Thymus (tissue), 11 donors: ENCODE results near the gene OTUB2. TPM values are rescaled to one million over a fixed set of nuclear protein-coding genes. Genes with fewer than 3 reads are reported as not detected.

Source experiments
- DNase-seq, 9 donors: peaks; one replicate each; pipeline ENCODE4 v3.0.0-alpha.2; 2013; ENCODE audit warnings: low spot score in 9 of 9, low read depth in 6 of 9, missing footprints in 1 of 9
- H3K27ac ChIP-seq, 2 donors: one replicate each; pipeline ENCODE4 v1.5.1; 2013; ENCODE audit warnings: control low read depth in 1 of 2, low read depth in 1 of 2, low read length in 1 of 2, mild to moderate bottlenecking in 1 of 2, moderate library complexity in 1 of 2
- H3K27me3 ChIP-seq, 2 donors: one replicate each; pipeline ENCODE4 v1.5.1; 2013; ENCODE audit warnings: low read length in 1 of 2; ENCODE audit not compliant: control insufficient read depth in 2 of 2, insufficient read depth in 1 of 2
- H3K36me3 ChIP-seq, 2 donors: one replicate each; pipeline ENCODE4 v1.5.1; 2013; ENCODE audit warnings: low read length in 1 of 2, mild to moderate bottlenecking in 1 of 2, moderate library complexity in 1 of 2; ENCODE audit not compliant: control insufficient read depth in 2 of 2, insufficient read depth in 2 of 2
- H3K4me1 ChIP-seq, 2 donors: one replicate each; pipeline ENCODE4 v1.5.1; 2013; ENCODE audit warnings: low read length in 2 of 2; ENCODE audit not compliant: control insufficient read depth in 2 of 2, insufficient read depth in 2 of 2
- H3K4me3 ChIP-seq, 2 donors: one replicate each; pipeline ENCODE4 v1.5.1; 2013; ENCODE audit warnings: low read length in 2 of 2, control low read depth in 1 of 2, mild to moderate bottlenecking in 1 of 2
- H3K9me3 ChIP-seq, 2 donors: one replicate each; pipeline ENCODE4 v1.5.1; 2013; ENCODE audit warnings: low read length in 1 of 2, mild to moderate bottlenecking in 1 of 2; ENCODE audit not compliant: control insufficient read depth in 2 of 2, insufficient read depth in 1 of 2
- WGBS: extraction: QIAGEN DNeasy Blood & Tissue Kit; methylation state at CpG from one replicate; pipeline ENCODE4 v1.1.7; 2013; 5-methylcytosine and 5-hydroxymethylcytosine counted together
- polyA plus RNA-seq: library from polyadenylated mRNA; stranded (reverse); fragments of 200-250 nt; gene quantifications from one replicate; pipeline ENCODE4 v1.2.3, GENCODE V29; 2013
- total RNA-seq: library from RNA; stranded (reverse); fragments of 120-200 nt; gene quantifications from one replicate; pipeline ENCODE4 v1.2.4, GENCODE V29; 2013
- donor health status: healthy.

OTUB2 gene
- total and polyA plus RNA-seq, 2 donors = 0.27 to 0.52 TPM

DNA sequence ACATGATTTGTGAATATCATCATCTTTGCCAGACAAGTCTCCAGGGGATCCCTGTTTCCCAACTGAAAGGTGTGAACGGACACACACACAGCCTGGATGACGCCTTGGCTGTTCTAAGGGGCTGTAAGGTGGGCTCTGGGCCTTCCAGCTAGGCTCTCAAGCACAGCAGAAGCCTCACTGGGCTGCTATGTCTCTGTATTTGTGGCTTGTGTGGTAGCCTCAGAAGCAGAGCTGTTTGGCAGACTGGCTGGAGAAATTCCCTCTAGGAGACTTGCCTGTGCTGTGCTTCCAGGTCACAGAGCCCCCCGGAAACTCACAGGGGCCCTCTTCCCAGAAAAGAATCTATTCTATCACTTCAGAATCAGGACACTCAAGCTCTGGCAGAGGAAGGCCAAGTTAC is 21.4 kb downstream of the OTUB2 start:
- H3K4me1 ChIP-seq = peaks cover 0 to under 1% of the 10 kb centered on the region in 2 donors

DNA sequence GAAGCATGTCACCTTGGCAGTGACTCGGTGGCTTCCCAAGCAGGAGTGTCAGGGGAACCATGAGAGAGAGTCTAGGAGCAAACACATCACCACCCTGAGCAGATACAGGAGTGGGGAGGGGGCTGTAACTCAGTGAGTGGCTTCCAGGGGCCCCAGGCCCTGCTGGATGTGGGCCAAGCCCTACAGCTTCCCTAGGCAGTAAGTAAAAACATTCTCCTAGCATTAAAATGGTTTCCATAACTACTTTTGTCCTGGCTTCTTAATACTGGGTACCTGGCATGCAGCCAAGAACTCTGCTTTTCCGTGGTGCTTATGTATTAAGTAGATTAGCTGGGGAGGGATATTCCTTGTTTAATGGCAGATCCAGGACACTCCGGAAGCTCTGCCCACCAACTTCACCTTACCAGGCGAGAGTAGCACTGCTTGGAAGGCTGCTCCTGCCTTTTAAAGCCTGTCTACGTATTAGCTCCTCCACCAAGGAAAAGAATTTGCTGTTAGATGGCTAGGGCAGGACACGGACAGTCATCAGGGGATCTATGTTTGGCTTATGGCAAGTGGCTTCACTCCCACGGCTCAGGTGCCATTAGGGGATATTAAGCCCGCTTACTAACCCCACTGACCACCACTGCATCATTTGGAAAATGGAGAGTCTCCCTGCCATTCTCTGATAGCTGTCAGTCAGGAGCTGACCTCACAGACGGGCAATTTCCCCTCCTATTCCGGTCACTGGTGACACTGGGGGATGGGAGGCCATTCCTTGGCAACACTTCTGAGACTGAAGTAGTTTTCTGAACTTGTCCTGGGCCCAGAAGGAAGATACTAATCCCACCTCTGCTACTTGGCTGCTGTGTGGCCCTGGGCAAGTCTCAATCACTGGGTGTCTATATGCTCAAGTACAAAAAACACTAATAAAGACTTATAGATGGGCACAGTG is 22.8 kb downstream of the OTUB2 start:
- DNase-seq = no peak
- Histone ChIP-seq H3K27me3 (no peaks in the 10 kb centered on the region), H3K27ac (no peak overlapping the region), H3K4me3 (no peak overlapping the region), H3K4me1 (peaks cover 0 to 2% of the 10 kb centered on the region in 2 donors), H3K9me3 (no peaks in the 10 kb centered on the region), H3K36me3 (peaks cover 70 to 90% of the 10 kb centered on the region in 2 donors)
- WGBS = 97% methylated on average over 10 of the region's 10 CpGs

More for the DNA sequence above, 21.4 kb downstream of the OTUB2 start:
- H3K9me3 ChIP-seq = no peaks in the 10 kb centered on the region
- H3K36me3 ChIP-seq = peaks cover 60 to 81% of the 10 kb centered on the region in 2 donors
- no peak for DNase-seq
- H3K4me3 ChIP-seq = no peak overlapping the region
- H3K27me3 ChIP-seq = no peaks in the 10 kb centered on the region
- 97% methylated on average over 3 of the region's 3 CpGs for WGBS
- no peak overlapping the region for H3K27ac ChIP-seq

DNA sequence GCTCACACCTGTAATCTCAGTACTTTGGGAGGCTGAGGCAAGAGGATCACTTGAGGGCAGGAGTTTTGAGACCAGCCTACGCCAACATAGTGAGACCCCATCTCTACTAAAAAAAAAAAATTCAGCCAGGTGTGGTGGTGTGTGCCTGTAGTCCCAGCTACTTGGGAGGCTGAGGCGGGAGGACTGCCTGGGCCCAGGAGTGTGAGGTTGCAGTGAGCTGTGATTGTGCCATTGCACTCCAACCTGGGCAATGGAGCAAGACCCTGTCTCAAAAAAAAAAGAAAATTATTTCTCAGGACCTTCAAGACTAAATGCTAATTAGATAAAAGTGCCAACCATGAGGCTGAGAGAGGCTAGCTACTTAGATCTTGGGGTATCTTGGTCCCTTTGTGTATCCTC is 23.5 kb downstream of the OTUB2 start:
- peaks cover 77 to 91% of the 10 kb centered on the region in 2 donors for H3K36me3 ChIP-seq
- WGBS = 50% methylated on average over 2 of the region's 2 CpGs
- peaks cover 0 to 2% of the 10 kb centered on the region in 2 donors for H3K4me1 ChIP-seq
- H3K27ac ChIP-seq = no peak overlapping the region
- no peak overlapping the region for H3K4me3 ChIP-seq
- no peaks in the 10 kb centered on the region for H3K27me3 ChIP-seq
- no peak for DNase-seq
- no peaks in the 10 kb centered on the region for H3K9me3 ChIP-seq

DNA sequence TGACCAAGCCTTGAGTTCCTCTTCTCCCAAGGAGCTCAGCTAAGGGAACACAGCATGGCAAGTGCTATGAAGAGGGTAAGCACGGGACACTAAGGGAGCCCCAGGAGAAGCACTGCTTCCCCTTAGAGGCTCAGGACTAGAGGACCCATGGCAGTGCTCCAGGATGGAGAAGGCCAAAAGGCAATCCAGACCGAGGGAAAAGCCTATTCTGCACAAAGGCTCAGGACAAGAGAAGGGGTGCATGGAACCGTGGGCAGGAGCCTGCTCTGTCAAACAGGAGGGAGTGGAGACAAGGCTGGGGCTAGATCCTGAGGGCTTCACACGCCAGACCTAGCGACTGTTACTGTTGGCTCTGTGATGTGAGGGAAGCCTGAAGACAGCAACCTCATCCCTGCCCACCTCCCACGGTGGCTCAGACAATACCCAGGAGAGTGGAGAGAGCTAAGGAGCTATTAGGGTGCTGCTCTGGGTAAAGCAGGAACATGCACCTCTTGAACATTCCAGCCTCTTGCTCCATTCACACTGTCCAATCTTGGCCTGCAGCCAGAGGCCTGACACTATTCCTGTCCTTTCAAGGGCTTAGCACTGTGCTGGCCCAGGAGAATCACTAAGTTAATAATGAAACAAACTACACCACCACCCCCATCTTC is 24.2 kb downstream of the OTUB2 start:
- WGBS = 96% methylated on average over 6 of the region's 6 CpGs
- no peak overlapping the region for H3K27ac ChIP-seq
- no peaks in the 10 kb centered on the region for H3K27me3 ChIP-seq
- H3K4me1 ChIP-seq = peaks cover 0 to 2% of the 10 kb centered on the region in 2 donors
- H3K4me3 ChIP-seq = no peak overlapping the region
- DNase-seq = no peak
- no peaks in the 10 kb centered on the region for H3K9me3 ChIP-seq
- peaks cover 84 to 93% of the 10 kb centered on the region in 2 donors for H3K36me3 ChIP-seq

DNA sequence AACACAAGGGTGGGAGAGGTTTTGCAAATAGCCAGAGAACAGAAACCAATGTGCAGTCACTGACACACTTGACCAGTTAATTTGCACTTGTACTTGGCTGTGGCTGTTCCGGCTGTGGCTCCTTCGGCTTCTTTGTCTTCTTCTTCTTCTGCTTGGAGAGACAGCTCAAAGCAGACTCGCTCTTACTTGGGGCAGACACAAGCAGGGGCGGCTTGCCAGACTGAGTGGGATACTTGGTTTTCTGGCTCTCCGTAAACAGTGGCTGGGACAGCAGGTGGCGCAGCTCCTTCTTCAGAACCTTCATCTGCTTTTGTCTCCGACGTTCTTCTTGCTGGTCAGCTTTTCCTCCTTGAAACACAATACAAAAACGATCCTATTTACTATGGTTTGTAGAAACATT is 25.0 kb downstream of the OTUB2 start:
- H3K9me3 ChIP-seq = no peaks in the 10 kb centered on the region
- H3K4me3 ChIP-seq = no peak overlapping the region
- peaks cover 0 to 2% of the 10 kb centered on the region in 2 donors for H3K4me1 ChIP-seq
- no peak overlapping the region for H3K27ac ChIP-seq
- peaks cover 88 to 92% of the 10 kb centered on the region in 2 donors for H3K36me3 ChIP-seq
- DNase-seq = no peak
- 92% methylated on average over 9 of the region's 9 CpGs for WGBS
- no peaks in the 10 kb centered on the region for H3K27me3 ChIP-seq

DNA sequence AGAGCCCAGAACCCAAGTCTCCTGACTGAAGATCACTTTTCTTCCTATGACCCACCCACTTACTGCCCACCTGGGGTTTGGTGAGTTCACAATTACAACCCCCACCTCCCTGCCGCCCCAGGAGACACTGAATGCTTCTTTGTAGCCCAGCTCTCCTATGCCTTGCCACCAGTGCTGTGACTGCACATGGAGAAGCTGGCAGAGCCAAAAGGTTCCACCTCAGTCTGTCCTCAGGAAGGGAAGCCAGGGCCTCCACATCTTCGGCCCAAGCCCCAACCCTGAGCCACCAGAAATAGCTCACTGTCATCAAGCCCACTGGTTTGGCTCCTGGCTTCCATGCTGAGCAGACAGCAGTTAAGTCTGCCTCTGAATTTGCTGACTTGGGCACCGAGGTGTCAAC is 25.6 kb downstream of the OTUB2 start:
- Histone ChIP-seq H3K27me3 (no peaks in the 10 kb centered on the region), H3K27ac (no peak overlapping the region), H3K4me1 (peaks cover 0 to 2% of the 10 kb centered on the region in 2 donors), H3K36me3 (peaks cover 88 to 92% of the 10 kb centered on the region in 2 donors), H3K9me3 (no peaks in the 10 kb centered on the region), H3K4me3 (no peak overlapping the region)
- 95% methylated on average over 3 of the region's 3 CpGs for WGBS
- no peak for DNase-seq

DNA sequence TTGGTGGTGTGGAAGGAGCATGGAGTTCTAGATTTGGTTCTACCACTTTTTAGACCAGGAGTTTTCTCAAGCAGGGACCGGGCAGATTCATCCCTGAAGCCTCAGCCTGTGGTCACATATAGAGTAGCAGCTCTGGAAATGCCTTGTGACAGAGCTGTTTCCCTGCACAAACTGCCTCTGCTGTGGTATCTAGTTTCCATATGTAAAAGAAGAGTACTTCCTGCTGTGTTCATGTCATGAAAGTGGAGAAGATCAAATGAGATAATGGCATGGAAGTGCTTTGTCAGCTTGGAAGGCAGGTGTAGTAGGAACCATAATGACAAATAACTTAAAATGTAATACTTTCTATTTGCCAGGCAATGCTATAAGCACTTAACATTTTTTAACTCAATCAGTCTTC is 26.1 kb downstream of the OTUB2 start:
- Histone ChIP-seq H3K4me1 (peaks cover 0 to 2% of the 10 kb centered on the region in 2 donors), H3K27ac (no peak overlapping the region), H3K9me3 (no peaks in the 10 kb centered on the region), H3K36me3 (peaks cover 87 to 92% of the 10 kb centered on the region in 2 donors), H3K4me3 (no peak overlapping the region), H3K27me3 (no peaks in the 10 kb centered on the region)
- WGBS = 92% methylated on average over 1 of the region's 1 CpG
- DNase-seq = no peak

DNA sequence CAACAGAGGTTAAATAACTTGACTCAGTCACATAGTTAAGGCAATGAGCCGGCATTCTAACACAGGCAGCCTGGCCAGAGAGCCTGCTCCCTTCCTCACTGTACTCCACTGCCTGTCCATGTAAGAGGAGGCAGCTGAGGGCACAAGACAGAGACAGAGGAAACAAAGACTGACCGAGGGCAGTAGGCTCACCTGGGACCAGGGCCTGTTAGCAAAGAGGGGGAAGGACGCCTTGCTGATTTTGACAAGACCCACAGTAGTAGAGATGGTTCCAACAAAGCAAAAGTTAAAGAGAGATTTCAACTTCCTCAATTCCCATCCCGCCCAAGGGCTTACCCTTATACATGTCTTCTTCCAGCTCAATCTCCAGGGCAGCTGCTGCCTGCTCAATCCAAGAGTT is 26.5 kb downstream of the OTUB2 start:
- peaks cover 0 to 2% of the 10 kb centered on the region in 2 donors for H3K4me1 ChIP-seq
- H3K27ac ChIP-seq = no peak overlapping the region
- no peak for DNase-seq
- H3K36me3 ChIP-seq = peaks cover 82 to 90% of the 10 kb centered on the region in 2 donors
- no peak overlapping the region for H3K4me3 ChIP-seq
- 99% methylated on average over 4 of the region's 4 CpGs for WGBS
- no peaks in the 10 kb centered on the region for H3K9me3 ChIP-seq
- H3K27me3 ChIP-seq = no peaks in the 10 kb centered on the region

DNA sequence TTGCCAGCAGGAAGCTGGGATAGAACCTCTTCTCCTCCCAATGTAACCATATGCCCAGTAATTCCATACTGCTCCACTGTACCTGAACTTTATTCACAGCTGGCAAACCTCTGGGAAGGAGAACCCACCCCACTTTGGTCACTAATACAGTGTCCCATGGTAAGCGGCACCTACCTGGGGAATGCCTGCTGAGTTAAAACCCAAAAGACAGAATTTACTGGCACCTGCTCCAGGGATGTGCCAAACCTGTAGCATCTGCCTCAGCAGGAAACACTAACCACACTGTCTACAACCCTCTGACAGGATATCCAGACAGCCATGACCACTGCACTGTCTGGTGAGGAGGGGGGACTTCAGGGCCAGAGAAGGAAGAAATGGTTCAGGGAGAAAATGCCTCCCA is 28.3 kb downstream of the OTUB2 start:
- WGBS = 100% methylated on average over 1 of the region's 1 CpG
- H3K4me1 ChIP-seq = peaks cover 0 to 2% of the 10 kb centered on the region in 2 donors
- no peak overlapping the region for H3K27ac ChIP-seq
- H3K4me3 ChIP-seq = no peak overlapping the region
- no peak for DNase-seq
- H3K9me3 ChIP-seq = no peaks in the 10 kb centered on the region
- peaks cover 79 to 89% of the 10 kb centered on the region in 2 donors for H3K36me3 ChIP-seq
- no peaks in the 10 kb centered on the region for H3K27me3 ChIP-seq
